HG02938 (cell line): Measurements from ENCODE around the gene FAM3B.

Source experiments
- ATAC-seq: cut with Tn5 transposase; IDR thresholded peaks from one replicate; pipeline ENCODE4 v1.9.1; 2021; ENCODE audit warnings: mild to moderate bottlenecking, moderate library complexity; ENCODE audit not compliant: unreplicated experiment

The FAM3B gene

GRCh38 chr21:41393876-41394465, 77.4 kb downstream of the FAM3B start:
- ATAC-seq = no peak

GRCh38 chr21:41396558-41397075, 80.0 kb downstream of the FAM3B start:
- ATAC-seq = no peak

GRCh38 chr21:41397471-41397891, 80.9 kb downstream of the FAM3B start:
- ATAC-seq = no peak

- no peak for ATAC-seq
Measured at GRCh38 chr21:41398251-41398650, 81.7 kb downstream of the FAM3B start.

GRCh38 chr21:41398831-41399230, 82.2 kb downstream of the FAM3B start:
- ATAC-seq = no peak

GRCh38 chr21:41399246-41399800, 82.7 kb downstream of the FAM3B start:
- ATAC-seq = no peak

- ATAC-seq = no peak
Measured at GRCh38 chr21:41402231-41402630, 85.6 kb downstream of the FAM3B start.

- ATAC-seq = no peak
Measured at GRCh38 chr21:41402796-41403195, 86.2 kb downstream of the FAM3B start.

GRCh38 chr21:41403331-41403730, 86.7 kb downstream of the FAM3B start:
- no peak for ATAC-seq

- ATAC-seq = no peak
Measured at GRCh38 chr21:41403966-41404365, 87.4 kb downstream of the FAM3B start.

- no peak for ATAC-seq
Measured at GRCh38 chr21:41405321-41405720, 88.7 kb downstream of the FAM3B start.

- ATAC-seq = no peak
Measured at GRCh38 chr21:41406340-41406739, 89.7 kb downstream of the FAM3B start.
